ENCODE data around the gene CROT.

Gene CROT

DNA sequence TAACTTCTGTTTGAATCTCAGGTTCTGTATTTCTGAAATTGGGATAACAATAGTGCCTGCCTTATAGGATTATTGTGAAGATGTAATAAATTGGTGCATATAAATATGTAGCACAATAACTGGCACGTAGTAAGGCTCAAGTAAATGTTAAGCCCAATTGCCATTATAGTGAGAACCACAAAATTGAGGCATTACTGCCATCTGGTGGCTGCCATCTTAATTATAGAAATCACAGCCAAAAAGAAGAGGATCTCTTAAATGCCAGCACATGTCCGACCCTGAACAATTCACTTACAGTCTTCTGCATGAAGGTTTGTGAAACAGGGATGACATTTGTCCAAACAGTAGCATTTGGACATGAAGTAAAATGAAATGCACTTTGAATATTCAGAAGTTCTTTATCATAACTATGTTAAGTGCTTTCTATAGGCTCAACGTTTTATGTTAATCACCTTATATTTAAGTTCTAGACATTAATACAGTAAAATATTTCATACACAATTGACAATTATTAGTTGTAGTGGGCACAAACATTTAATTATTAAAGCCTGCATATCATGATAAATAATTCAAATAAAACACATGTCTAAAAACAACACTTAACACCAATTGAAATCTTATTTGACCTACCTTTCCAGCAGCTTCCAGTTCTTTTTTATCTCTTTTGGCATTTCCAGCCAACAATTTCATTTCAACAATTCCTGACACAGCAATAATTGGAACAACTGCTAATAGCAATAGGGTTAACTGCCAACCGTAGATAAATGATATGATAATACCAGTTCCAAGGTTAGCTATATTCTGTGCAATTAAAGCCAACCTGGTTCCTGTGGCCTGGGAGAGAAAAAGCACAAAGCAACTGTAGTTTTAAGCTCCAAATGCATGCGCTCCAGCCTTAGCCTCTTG is 71.5 kb downstream of the CROT start:
- peak; percentile 37 for DNase-seq

DNA sequence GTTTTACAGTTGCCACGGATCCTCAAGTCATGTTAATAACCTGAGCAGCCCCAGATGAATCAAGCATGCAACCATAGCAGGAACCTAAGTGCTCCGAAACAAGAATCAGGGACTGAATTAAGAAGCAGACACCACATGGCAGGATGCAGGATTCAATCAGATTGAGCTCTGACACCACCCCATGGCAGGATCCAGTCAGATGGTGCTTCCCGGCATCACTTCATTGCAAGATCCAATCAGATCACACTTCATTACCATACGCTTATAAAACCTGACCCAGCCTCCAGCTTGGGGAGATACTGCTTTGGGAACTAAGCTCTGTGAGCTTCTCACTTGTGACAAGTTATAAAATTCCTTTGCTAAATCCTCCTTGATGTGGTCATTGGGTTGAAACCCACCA is 74.7 kb downstream of the CROT start:
- DNase-seq = no peak

DNA sequence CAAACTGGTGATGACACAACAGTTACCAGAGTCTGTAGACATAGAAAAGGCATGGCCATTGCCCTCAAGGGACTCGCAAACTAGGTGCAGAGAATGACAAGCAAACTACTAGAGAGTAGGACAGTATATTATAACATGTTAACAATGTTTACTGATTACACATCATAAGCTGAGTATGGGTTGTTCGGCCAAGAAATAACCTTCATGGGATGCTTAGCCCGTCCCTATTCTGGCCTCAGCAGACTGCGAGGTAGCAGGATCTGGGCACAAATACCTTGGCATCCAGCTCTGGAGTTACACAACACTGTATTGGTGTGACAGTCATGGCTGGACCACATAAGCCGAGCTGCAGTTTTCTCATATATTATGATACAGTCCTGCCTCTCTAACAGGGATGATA is 78.6 kb downstream of the CROT start:
- no peak for DNase-seq

DNA sequence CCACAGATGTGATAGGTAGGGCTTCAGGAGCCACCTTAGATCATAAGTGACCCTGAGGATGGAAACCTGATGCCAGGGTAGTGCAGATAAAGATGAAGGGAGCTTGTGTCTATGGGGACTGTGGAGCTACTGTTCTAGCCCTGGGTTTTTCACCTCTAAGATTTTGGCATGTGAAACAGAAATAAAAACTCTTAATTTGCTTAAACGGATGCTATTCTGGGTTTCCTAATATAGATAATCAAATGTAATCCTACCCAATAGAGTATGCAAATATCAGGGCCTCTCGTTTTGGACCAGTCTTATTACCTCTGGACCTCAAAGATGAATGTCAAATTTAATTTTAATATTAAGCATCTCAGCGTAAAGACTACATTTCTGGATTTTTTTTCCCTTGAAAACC is 80.7 kb downstream of the CROT start:
- no peak for DNase-seq

DNA sequence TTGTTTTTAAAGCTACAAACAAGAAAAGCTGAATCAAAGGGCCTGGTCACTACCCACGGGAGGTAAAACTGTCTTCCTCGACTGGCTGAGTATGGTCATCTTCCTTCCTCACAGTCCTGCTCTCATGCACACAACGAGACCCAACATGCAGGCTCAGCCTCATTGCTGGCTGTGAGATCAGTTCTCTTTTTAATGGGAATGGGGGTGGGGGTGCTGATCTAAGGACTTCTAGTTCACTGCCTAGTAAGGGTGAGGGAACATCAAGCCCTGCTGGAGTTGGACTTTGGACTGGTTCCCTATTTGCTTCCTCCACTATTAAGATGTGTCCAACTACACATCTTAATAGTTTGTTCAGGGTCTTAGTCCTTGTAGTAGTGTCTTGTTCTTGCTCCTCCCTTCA is 81.8 kb downstream of the CROT start:
- DNase-seq = no peak

DNA sequence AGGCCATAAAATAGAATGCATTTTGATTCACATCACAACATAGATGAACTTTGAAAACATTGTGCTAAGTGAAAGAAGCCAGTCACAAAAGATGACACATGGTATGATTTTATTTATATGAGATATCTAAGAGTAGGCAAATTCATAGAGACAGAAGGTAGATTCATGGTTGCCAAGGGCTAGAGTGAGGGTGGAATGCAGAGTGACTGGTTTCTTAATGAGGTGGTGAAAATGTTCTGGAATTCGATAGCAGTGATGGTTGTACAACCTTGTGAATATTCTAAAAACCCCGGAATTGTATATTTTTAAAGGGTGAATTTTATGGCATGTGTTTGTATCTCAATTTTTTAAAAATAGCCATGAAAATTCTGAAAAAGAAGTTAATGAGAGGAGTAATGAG is 87.1 kb downstream of the CROT start:
- no peak for DNase-seq

DNA sequence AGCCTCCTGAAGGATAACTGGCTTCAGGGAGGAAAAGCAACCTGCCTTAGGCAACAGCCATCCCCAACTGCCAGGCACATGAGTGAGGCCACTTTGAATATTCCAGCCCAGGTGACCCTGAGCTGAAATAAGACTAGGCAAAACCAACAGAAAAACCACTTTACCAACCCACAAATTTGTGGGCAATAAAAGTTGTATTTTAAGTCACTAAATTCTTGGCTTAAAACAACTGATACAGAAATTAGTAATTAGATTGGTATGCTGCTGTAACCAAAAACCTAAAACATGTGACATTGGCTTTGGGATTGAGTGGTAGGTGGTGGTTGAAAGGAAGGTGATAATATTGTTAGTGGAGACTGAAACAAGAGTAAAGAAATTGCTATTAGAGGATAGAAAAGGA is 90.1 kb downstream of the CROT start:
- no peak for DNase-seq

DNA sequence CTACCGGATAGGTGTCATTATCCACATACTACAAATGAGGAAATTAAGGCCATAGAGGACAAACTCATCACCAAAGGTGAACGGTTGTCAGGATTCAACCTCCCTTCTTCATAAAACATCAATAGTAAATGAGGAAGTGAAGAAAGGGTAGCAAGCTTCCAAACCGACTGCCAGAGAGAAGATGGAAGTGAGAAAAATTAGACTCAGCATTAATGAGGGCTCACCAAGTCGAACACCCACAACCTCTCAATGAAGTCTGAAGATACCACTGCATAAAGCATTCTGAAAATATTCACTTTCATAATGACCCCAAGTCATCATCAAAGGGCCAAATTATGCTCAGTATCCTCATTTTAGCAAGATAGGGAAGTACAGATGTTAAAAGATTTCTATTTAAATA is 100.4 kb downstream of the CROT start:
- no peak for DNase-seq

DNA sequence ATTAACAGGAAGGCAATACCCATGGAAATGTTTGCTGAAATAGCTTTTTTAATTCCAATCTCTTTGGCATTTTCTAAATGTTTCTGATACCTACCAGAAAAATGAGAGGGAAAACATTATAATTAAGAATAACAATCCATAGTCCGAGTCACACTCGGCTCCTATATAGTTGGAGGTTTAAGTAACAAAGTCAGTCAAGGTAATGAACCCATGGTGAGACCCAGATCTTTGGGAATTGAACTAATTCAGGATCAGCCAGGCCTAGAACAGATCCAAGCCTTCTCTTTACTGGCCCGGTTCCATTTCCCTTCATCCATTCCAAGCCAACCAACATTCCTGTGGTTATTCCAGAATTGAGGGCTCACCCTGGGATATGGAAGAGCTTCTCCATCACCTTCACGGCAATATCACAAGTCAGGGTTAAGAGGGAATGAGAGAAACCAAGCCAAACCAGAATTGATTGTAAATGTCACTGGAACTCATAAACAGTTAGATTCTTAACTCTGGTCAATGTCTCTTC is 101.7 kb downstream of the CROT start:
- no peak for DNase-seq

DNA sequence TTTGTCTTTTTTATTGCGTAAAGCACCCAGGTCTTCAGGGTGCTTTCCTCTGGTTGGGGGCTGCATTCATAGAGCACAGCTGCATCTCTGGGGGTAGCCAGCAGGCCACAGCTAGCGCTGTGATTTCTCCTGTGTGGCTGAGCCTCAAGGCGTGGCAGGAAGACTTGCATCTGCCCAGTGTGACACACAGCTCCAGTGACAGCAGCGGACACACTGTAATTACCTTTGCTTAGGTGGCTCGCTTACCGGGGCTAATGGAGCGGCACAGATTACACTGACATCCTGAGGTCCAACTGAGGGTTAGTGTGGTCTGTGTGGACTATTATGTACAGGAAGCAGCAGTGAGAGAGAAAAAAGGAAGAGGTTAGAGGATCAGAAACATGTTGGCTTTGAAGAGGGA is 102.9 kb downstream of the CROT start:
- DNase-seq = no peak

All from stimulated activated naive CD4-positive, alpha-beta T cell treated with Interleukin-2 at 50 U/mL for 16 hours (primary cell).